Loucy (cell line): ENCODE measurements around the gene SEPSECS.

ENCODE experiments used
- H2AFZ ChIP-seq: fragments of 200-600 bp; sonication (generic); 2 replicates; pipeline ENCODE4 v1.6.0; 2016; ENCODE audit warnings: antibody characterized with exemption, mild to moderate bottlenecking, low read length, moderate library complexity
- H3F3A ChIP-seq: fragments of 200-600 bp; 2 replicates; pipeline ENCODE4 v1.6.0; 2016; ENCODE audit warnings: antibody characterized with exemption, low read depth, mild to moderate bottlenecking
- H3K27me3 ChIP-seq: fragments of 200-600 bp; sonication (generic); 2 replicates; pipeline ENCODE4 v1.6.1; 2014; ENCODE audit warnings: low read length, mild to moderate bottlenecking; ENCODE audit not compliant: insufficient read depth, poor library complexity, severe bottlenecking
- H3K36me3 ChIP-seq: fragments of 200-600 bp; sonication (generic); 2 replicates; pipeline ENCODE4 v1.6.1; 2016; ENCODE audit warnings: low read length; ENCODE audit not compliant: insufficient read depth
- H3K4me1 ChIP-seq: fragments of 200-600 bp; sonication (generic); 2 replicates; pipeline ENCODE4 v1.5.1; 2014; ENCODE audit warnings: low read length, mild to moderate bottlenecking; ENCODE audit not compliant: insufficient read depth, poor library complexity, severe bottlenecking
- H3K4me2 ChIP-seq: fragments of 200-600 bp; sonication (generic); 2 replicates; pipeline ENCODE4 v1.6.0; 2014; ENCODE audit warnings: antibody characterized with exemption, low read length, low read depth, mild to moderate bottlenecking; ENCODE audit not compliant: poor library complexity, severe bottlenecking
- H3K4me3 ChIP-seq: fragments of 200-600 bp; sonication (generic); 2 replicates; pipeline ENCODE4 v1.5.1; 2014; ENCODE audit warnings: low read length, mild to moderate bottlenecking, mixed read lengths; ENCODE audit not compliant: poor library complexity, severe bottlenecking
- H3K79me2 ChIP-seq: fragments of 200-600 bp; sonication (generic); 2 replicates; pipeline ENCODE4 v1.6.1; 2014; ENCODE audit warnings: low read length; ENCODE audit not compliant: insufficient read depth
- H3K9ac ChIP-seq: fragments of 200-600 bp; sonication (generic); 2 replicates; pipeline ENCODE4 v1.6.0; 2014; ENCODE audit warnings: mild to moderate bottlenecking, low read depth, low read length, moderate library complexity; ENCODE audit not compliant: poor library complexity, severe bottlenecking
- H3K9me2 ChIP-seq: fragments of 200-600 bp; sonication (generic); replicated peaks from 2 replicates; pipeline ENCODE4 v1.6.1; 2016; ENCODE audit warnings: low read depth, low read length, mixed read lengths
- H3K9me3 ChIP-seq: fragments of 200-600 bp; sonication (generic); 2 replicates; pipeline ENCODE4 v1.6.1; 2014; ENCODE audit warnings: mild to moderate bottlenecking, antibody characterized with exemption, low read length, low read depth; ENCODE audit not compliant: insufficient read depth
- H4K20me1 ChIP-seq: fragments of 200-600 bp; sonication (generic); 2 replicates; pipeline ENCODE4 v1.6.0; 2014; ENCODE audit warnings: antibody characterized with exemption, low read length, mild to moderate bottlenecking; ENCODE audit not compliant: insufficient read depth, poor library complexity, severe bottlenecking
- CTCF ChIP-seq: fragments of 200-600 bp; sonication (generic); conservative IDR thresholded peaks from 2 replicates; pipeline ENCODE4 v1.5.1; 2014; ENCODE audit warnings: mild to moderate bottlenecking, antibody characterized with exemption, low read length
- EZH2phosphoT487 ChIP-seq: fragments of 200-600 bp; IDR thresholded peaks from 2 replicates; pipeline ENCODE4 v1.6.1; 2018; ENCODE audit warnings: antibody characterized with exemption, mild to moderate bottlenecking, moderate library complexity, borderline replicate concordance

The SEPSECS gene

GRCh38 chr4:25076625-25077398 is 83.4 kb downstream of the SEPSECS start:
- H3K4me3 ChIP-seq, result no peak overlapping the region
- H3K79me2 ChIP-seq, result no peaks in the 10 kb centered on the region
- TF ChIP-seq CTCF, result no peak
- no peak for TF ChIP-seq EZH2phosphoT487
- H3K4me1 ChIP-seq, result no peaks in the 10 kb centered on the region
- H3K27me3 ChIP-seq, result no peaks in the 10 kb centered on the region
- 0 out of 2 replicates have a peak, but pooled peaks cover 2% of the 10 kb centered on the region for H3K9me3 ChIP-seq
- no peak overlapping the region for H3K9ac ChIP-seq
- no peak overlapping the region for H3K4me2 ChIP-seq
- no peaks in the 10 kb centered on the region for H3K36me3 ChIP-seq
- H2AFZ ChIP-seq, result no peak overlapping the region
- H3F3A ChIP-seq, result no peaks in the 10 kb centered on the region
- no peaks in the 10 kb centered on the region for H3K9me2 ChIP-seq
- no peaks in the 10 kb centered on the region for H4K20me1 ChIP-seq

GRCh38 chr4:25075851-25076250 is 84.4 kb downstream of the SEPSECS start:
- no peak overlapping the region for H2AFZ ChIP-seq
- H3K9me2 ChIP-seq, result no peaks in the 10 kb centered on the region
- H3K27me3 ChIP-seq, result no peaks in the 10 kb centered on the region
- no peak overlapping the region for H3K4me3 ChIP-seq
- H3F3A ChIP-seq, result no peaks in the 10 kb centered on the region
- H3K36me3 ChIP-seq, result no peaks in the 10 kb centered on the region
- 0 out of 2 replicates have a peak, but pooled peaks cover 2% of the 10 kb centered on the region for H3K9me3 ChIP-seq
- no peaks in the 10 kb centered on the region for H4K20me1 ChIP-seq
- H3K4me1 ChIP-seq, result no peaks in the 10 kb centered on the region
- H3K4me2 ChIP-seq, result no peak overlapping the region
- no peak for TF ChIP-seq EZH2phosphoT487
- TF ChIP-seq CTCF, result no peak
- no peaks in the 10 kb centered on the region for H3K79me2 ChIP-seq
- H3K9ac ChIP-seq, result no peak overlapping the region

- no peak for TF ChIP-seq EZH2phosphoT487
- Histone ChIP-seq H3K4me1 (no peaks in the 10 kb centered on the region), H2AFZ (no peak overlapping the region), H3K4me2 (no peak overlapping the region), H3K27me3 (no peaks in the 10 kb centered on the region), H3K9me3 (0 out of 2 replicates have a peak, but pooled peaks cover 2% of the 10 kb centered on the region), H3K9me2 (no peaks in the 10 kb centered on the region), H3K36me3 (no peaks in the 10 kb centered on the region), H3K79me2 (no peaks in the 10 kb centered on the region), H3F3A (no peaks in the 10 kb centered on the region), H4K20me1 (no peaks in the 10 kb centered on the region), H3K9ac (no peak overlapping the region), H3K4me3 (no peak overlapping the region)
Observed at GRCh38 chr4:25075129-25075528, 85.1 kb downstream of the SEPSECS start.
